HepG2 (cell line): ENCODE data around the gene UBE2R2. TPM values are rescaled to one million over a fixed set of nuclear protein-coding genes. Genes with fewer than 3 reads are reported as not detected.
A peak's percentile ranks its signal among the peaks of the same experiment; 100 is the strongest.

Experiments
- CEBPZ ChIP-seq: IDR thresholded peaks from 2 replicates; pipeline ENCODE4 v1.6.1; 2012; ENCODE audit warnings: low read length, improper control_type of control experiment
- MAX ChIP-seq: IDR thresholded peaks from 2 replicates; pipeline ENCODE4 v1.6.1; 2012; ENCODE audit warnings: inconsistent platforms
- MXD3 ChIP-seq: IDR thresholded peaks from 2 replicates; pipeline ENCODE4 v1.6.1; 2016; ENCODE audit warnings: mild to moderate bottlenecking, missing biosample characterization, missing genetic modification reagents
- NFRKB ChIP-seq: fragments of 450-650 bp; IDR thresholded peaks from 2 replicates; pipeline ENCODE4 v1.6.1; 2017
- PATZ1 ChIP-seq: sonication (generic); formaldehyde crosslinking; IDR thresholded peaks from 2 replicates; pipeline ENCODE4 v1.4.0; 2020; ENCODE audit warnings: missing genetic modification reagents
- RORA ChIP-seq: sonication (generic); formaldehyde crosslinking; IDR thresholded peaks from 2 replicates; pipeline ENCODE4 v1.5.0; 2020; ENCODE audit warnings: mild to moderate bottlenecking, missing genetic modification reagents, moderate library complexity
- SOX6 ChIP-seq, 2 experiments: fragments of 450-650 bp in 1 of 2; sonication (generic) in 1 of 2; formaldehyde crosslinking in 1 of 2; IDR thresholded peaks; 2 replicates each; pipeline versions ENCODE4 v1.4.0 to v1.6.1; 2017 to 2020; ENCODE audit warnings: antibody characterized with exemption in 1 of 2, mild to moderate bottlenecking in 1 of 2, missing genetic modification reagents in 1 of 2
- TAF15 ChIP-seq: fragments of 200-400 bp; formaldehyde crosslinking; IDR thresholded peaks from one replicate; pipeline ENCODE4 v1.6.1; 2018; ENCODE audit warnings: mild to moderate bottlenecking, low read depth, low read length; ENCODE audit not compliant: poor library complexity, severe bottlenecking
- UBTF ChIP-seq: sonication (generic); formaldehyde crosslinking; IDR thresholded peaks from 2 replicates; pipeline ENCODE4 v1.4.0; 2020; ENCODE audit warnings: mild to moderate bottlenecking, missing genetic modification reagents
- XBP1 ChIP-seq: sonication (generic); formaldehyde crosslinking; IDR thresholded peaks from 2 replicates; pipeline ENCODE4 v1.5.0; 2020; ENCODE audit warnings: missing genetic modification reagents
- ZNF281 ChIP-seq: sonication (generic); formaldehyde crosslinking; IDR thresholded peaks from 2 replicates; pipeline ENCODE4 v1.4.0; 2020; ENCODE audit warnings: missing genetic modification reagents, borderline replicate concordance
- ZNF501 ChIP-seq: sonication (generic); formaldehyde crosslinking; IDR thresholded peaks from 2 replicates; pipeline ENCODE4 v1.5.1; 2020; ENCODE audit warnings: mild to moderate bottlenecking, moderate library complexity, missing genetic modification reagents
- ZNF564 ChIP-seq: sonication (generic); formaldehyde crosslinking; IDR thresholded peaks from 2 replicates; pipeline ENCODE4 v1.8.1; 2023; ENCODE audit warnings: mild to moderate bottlenecking, missing genetic modification reagents
- ZNF597 ChIP-seq: sonication (generic); formaldehyde crosslinking; IDR thresholded peaks from 2 replicates; pipeline ENCODE4 v1.5.0; 2020; ENCODE audit warnings: missing genetic modification reagents
- polyA plus RNA-seq, 8 experiments: library from polyadenylated mRNA; depleted of rRNA in 3 of 8; stranded (reverse) in 7 of 8; unstranded in 1 of 8; fragments of >200 nt; fragmentation: Illumina TruSeq in 4 of 8; extraction: Trizol in 4 of 8; gene quantifications; 2 replicates each; pipeline versions ENCODE4 v1.2.1 to v1.2.3, GENCODE V29; 2011 to 2016; ENCODE audit warnings: low read depth in 4 of 8, missing spikeins in 1 of 8, mixed read lengths in 1 of 8; ENCODE audit not compliant: insufficient read depth in 1 of 8
- total RNA-seq, 5 experiments: library from RNA; depleted of rRNA; stranded (reverse); fragments of >200 nt; fragmentation: Illumina TruSeq; extraction: Trizol; gene quantifications; 2 replicates each; pipeline ENCODE4 v1.2.3, GENCODE V29; 2016; ENCODE audit warnings: low read depth in 1 of 5

The UBE2R2 gene
- total and polyA plus RNA-seq, 2 of the 13 experiments (the other 11 are each of a cell fraction or from before 2014, with no cell fraction given), result 14.8 to 20.9 TPM

GRCh38 chr9:33816327-33817252, at the start of gene UBE2R2 (continued):
- TF ChIP-seq PATZ1 (CRISPR knock-in tag) (peak; percentile 90), RORA (no peak), NFRKB (no peak), MAX (peak; percentile 69; the same call in 1 of the 2 replicates), UBTF (peak; percentile 69), TAF15 (no peak), ZNF501 (CRISPR knock-in tag) (peak; percentile 49; the same call in 1 of the 2 replicates), SOX6 (IDR thresholded peaks at IDR 0.05) (no peak), SOX6 (CRISPR knock-in tag; IDR thresholded peaks at IDR 0.05) (peak; percentile 53), XBP1 (no peak), ZNF564 (CRISPR knock-in tag) (peak; percentile 49; the same call in 1 of the 2 replicates), MXD3 (CRISPR knock-in tag) (peak; percentile 61; the same call in 1 of the 2 replicates), CEBPZ (no peak), ZNF597 (CRISPR knock-in tag) (no peak), ZNF281 (CRISPR knock-in tag) (peak; percentile 92)
